CD4-positive, alpha-beta T cell treated with Interleukin-15 for 4 hours (primary cell): ENCODE measurements around the gene SERINC2.
A peak's percentile ranks its signal among the peaks of the same experiment; 100 is the strongest.
"Not testable (repeated sequence)": the region's sequence is repeated elsewhere in the genome, so short reads cannot be mapped to it uniquely, and the experiment has no call there.

Source experiments
- DNase-seq: peaks from one replicate; pipeline ENCODE4 v3.0.0-alpha.2; 2020; ENCODE audit warnings: low spot score

Gene SERINC2

GRCh38 chr1:31414980-31415370 is 2.0 kb downstream of the SERINC2 start:
- no peak for DNase-seq

DNA sequence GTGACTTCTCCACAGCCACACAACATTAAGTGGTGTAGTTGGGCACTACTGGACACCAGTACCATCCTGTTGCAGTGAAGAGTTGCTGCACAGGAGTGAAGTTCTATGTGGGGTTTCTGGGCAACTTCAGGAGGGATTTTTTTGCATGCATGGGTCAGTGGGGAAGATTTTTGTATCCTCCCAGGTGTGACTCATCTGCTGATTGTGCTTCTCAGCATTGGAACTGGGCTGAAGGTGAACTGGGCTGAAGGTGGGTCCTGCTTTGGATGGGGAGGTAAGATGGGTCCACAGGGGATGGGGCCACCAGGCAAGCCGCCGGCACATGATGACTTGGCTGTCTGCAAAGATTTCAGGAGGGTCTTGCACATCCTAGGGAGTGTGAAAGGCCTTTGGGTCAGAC is 2.6 kb downstream of the SERINC2 start:
- no peak for DNase-seq

GRCh38 chr1:31416101-31416736 is 3.2 kb downstream of the SERINC2 start:
- DNase-seq: no peak

DNA sequence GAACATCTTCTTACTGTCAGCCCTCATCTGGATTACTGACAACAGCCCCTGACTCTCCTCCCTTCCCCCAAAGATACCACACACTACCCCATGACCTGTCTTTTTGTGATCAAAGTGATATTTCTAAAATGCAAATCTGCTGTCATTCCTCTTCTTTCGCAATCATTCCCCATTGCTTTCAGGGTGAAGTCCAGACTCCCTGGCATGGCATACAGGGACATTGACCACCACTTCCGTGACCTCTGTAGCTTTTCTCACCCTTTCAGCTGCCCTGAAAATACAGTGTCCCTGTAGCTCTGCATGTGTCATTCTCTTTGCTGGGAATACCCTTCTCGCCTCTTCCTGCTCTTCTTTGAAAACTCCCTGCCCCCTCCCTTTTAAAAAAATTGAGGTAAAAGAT is 4.1 kb downstream of the SERINC2 start:
- no peak for DNase-seq

DNA sequence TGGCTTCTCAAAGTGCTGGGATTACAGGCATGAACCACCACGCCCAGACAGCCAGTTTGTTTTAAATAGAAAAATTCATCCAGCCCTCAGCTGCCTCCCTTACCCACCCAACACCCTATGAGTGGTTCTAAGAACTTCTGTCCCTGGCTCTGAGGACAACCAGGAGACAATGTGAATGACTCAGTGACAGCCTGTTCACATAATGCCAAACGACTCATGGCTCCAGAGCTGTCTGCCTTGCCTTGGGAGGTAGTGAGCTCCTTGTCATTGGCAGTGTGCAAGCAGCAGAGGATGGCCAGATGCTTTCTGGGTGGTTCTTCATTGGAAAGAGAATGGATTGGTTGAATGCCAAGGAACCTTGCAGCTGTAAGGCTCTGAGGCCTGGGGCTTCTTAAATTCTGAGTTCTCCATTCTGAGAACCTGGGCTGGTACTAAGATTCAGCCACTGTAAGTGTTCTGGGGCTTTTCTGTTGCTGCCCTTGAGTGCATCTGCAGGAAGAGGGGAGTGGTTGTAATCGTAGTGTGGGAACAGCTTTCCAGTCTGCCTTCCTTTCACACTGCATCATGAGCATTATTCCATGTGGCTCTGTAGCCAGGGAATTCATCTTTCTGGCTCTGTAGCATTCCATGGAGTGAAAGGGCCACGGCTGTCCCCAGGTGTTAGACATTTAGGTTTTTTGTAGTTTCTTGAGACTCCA is 5.8 kb downstream of the SERINC2 start:
- DNase-seq: no peak

- DNase-seq: no peak
Observed at GRCh38 chr1:31420716-31421115, 7.7 kb downstream of the SERINC2 start.

DNA sequence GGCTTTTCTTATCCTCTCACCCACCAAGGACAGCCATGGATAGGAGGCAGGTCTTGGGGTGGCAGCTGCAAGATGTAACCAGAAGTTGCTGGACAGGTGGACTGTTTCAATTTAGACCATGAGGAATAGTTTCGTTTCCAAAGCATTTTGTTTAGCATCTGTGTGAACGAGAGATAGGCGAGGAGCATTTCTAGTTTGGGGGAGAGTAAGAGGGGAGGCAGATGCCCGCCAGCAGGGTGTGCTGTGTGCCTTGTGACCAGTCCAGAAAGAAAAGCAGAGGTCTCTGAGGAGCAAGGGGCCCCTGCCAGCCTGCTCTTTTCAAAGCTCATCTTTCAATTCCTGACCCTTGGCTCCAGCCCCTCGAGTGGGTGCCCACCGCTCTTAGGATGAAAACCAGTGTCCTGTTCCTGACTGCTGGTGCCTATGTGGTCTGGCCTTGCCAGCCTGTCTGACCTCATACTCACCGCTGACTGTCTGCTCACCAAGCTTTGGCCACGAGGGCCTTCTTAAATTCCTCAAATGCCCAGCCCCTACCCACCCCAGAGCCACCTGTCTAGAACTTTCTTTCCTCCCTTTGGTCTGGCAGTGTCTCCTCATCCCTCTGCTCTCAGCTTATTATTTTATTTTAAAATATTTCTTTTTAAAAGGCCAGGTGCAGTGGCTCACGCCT is 8.5 kb downstream of the SERINC2 start:
- no peak for DNase-seq

GRCh38 chr1:31422505-31423319 is 9.7 kb downstream of the SERINC2 start:
- peak; percentile 60 for DNase-seq

DNA sequence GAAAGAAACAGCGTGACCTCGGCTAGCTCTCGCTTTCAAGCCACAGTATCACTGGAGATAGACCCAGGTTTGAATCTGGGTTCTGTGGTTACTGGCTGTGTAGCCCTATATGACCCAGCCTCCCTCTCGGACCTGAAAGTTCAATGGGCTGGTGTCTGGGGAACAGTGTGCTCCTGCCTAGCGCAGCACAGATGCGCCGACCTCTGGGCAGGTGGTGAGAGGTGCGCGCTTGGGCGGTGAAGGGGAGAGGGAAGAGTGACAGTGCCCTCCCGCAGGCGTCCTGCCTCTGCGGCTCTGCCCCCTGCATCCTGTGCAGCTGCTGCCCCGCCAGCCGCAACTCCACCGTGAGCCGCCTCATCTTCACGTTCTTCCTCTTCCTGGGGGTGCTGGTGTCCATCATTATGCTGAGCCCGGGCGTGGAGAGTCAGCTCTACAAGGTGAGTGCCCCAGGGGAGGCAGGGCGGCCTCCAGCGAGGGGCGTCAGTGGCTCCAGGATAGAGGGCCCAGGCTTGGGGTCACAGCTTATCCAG is 10.5 kb downstream of the SERINC2 start:
- DNase-seq: no peak

DNA sequence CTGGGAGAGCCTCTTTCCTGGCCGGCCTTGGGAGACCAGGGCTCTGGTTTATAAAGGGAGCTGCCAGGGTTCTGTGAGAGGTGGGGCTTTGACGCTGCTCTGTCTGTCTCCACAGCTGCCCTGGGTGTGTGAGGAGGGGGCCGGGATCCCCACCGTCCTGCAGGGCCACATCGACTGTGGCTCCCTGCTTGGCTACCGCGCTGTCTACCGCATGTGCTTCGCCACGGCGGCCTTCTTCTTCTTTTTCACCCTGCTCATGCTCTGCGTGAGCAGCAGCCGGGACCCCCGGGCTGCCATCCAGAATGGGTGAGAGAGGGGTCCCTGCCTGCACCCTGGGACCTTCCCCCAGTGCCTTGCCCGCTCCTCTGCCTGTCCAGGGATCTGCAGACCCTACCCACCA is 11.6 kb downstream of the SERINC2 start:
- no peak for DNase-seq

GRCh38 chr1:31425301-31426081 is 12.5 kb downstream of the SERINC2 start:
- DNase-seq: no peak

GRCh38 chr1:31426249-31426922 is 13.4 kb downstream of the SERINC2 start:
- DNase-seq: no peak

DNA sequence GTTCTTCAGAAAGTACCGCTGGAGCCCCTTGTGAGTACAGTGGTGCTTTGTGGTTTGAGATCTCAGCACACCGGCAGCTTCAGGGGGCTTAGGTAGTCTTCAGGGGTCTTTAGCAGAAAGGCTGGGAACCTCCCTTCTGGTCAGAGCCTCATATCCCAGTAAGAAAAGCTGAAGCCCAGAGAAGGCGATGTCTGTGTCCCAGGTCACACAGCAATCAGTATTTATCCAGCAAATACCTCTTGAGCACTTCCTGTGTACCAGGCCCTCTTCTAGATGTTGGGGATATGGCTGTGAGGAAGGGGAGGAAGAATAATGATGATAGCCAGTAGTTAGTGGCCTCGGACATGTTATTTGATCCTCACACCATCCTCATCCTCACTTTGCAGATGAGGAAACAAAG is 14.3 kb downstream of the SERINC2 start:
- DNase-seq: no peak

DNA sequence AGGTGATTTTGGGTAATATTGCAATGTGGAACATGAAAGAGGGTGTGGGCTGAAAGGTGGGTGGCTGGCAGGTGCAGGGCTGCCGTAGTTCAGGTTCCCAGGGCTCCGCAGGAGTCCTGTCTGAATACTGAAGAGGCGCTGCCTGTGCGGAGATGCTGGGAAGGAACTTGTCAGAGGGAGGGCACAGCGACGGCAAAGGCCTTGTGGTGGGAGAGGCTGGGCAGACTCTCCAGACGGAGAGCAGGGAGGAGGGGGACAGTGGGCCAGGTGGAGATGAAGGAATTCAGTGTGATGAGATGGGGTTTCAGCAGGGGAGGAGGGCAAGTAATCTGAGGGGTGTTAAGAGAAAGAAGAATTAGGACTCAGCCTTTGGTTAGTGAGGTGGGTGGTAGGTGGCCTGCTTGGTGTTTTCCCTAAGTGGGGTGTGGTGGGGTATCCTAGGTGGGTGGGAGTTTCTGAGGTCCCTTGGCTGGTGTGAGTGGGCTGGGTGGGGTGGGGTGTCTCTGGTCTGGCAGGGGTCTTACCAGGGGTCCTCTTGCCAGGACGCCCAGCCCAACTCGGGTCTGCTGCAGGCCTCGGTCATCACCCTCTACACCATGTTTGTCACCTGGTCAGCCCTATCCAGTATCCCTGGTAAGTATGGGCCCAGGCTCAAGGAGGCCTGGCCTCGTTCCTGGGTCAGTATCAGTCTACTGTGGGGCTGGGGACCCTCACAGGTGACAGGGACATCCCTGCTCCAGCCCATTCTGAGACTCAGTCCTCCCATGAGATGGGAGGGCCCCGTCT is 15.6 kb downstream of the SERINC2 start:
- DNase-seq: no peak

- DNase-seq: no peak
Observed at GRCh38 chr1:31429583-31429982, 16.6 kb downstream of the SERINC2 start.

- DNase-seq: not testable (repeated sequence)
Observed at GRCh38 chr1:31431351-31432257, 18.6 kb downstream of the SERINC2 start.

GRCh38 chr1:31432592-31433395 is 19.8 kb downstream of the SERINC2 start:
- no peak for DNase-seq

GRCh38 chr1:31433396-31433930 is 20.4 kb downstream of the SERINC2 start:
- no peak for DNase-seq
